Skeletal muscle tissue (tissue), 4 donors: ENCODE measurements around the gene CACNA2D4. TPM values are rescaled to one million over a fixed set of nuclear protein-coding genes. Genes with fewer than 3 reads are reported as not detected.

Source experiments
- H3K27ac ChIP-seq: one replicate; pipeline ENCODE4 v1.7.0; 2013; ENCODE audit warnings: mild to moderate bottlenecking, low read depth, low read length, inconsistent platforms
- H3K27me3 ChIP-seq, 3 donors: one replicate each; pipeline ENCODE4 v1.7.0; 2013; ENCODE audit warnings: low read length in 3 of 3; ENCODE audit not compliant: control insufficient read depth in 3 of 3, insufficient read depth in 3 of 3
- H3K36me3 ChIP-seq, 3 donors: one replicate each; pipeline ENCODE4 v1.7.0; 2013; ENCODE audit warnings: low read length in 3 of 3; ENCODE audit not compliant: control insufficient read depth in 3 of 3, insufficient read depth in 3 of 3
- H3K4me1 ChIP-seq, 3 donors: one replicate each; pipeline ENCODE4 v1.7.0; 2013; ENCODE audit warnings: low read length in 3 of 3, mild to moderate bottlenecking in 3 of 3; ENCODE audit not compliant: control insufficient read depth in 3 of 3, insufficient read depth in 3 of 3
- H3K4me3 ChIP-seq, 3 donors: one replicate each; pipeline ENCODE4 v1.7.0; 2013; ENCODE audit warnings: low read length in 3 of 3
- H3K9ac ChIP-seq, 3 donors: one replicate each; pipeline ENCODE4 v1.7.0; 2013; ENCODE audit warnings: low read length in 3 of 3, mild to moderate bottlenecking in 3 of 3, moderate library complexity in 2 of 3, low read depth in 1 of 3
- H3K9me3 ChIP-seq, 3 donors: one replicate each; pipeline ENCODE4 v1.7.0; 2013; ENCODE audit warnings: low read length in 3 of 3; ENCODE audit not compliant: control insufficient read depth in 3 of 3
- total RNA-seq: library from RNA; depleted of rRNA; stranded (reverse); fragments of >200 nt; gene quantifications from one replicate; pipeline ENCODE4 v1.2.3, GENCODE V29; 2014
- donor health status: Osteomylitis.

CACNA2D4 gene
- total RNA-seq, 1 donor from 2014 or later, result 0.52 TPM

GRCh38 chr12:1814266-1814665, 104.2 kb downstream of the CACNA2D4 start:
- Histone ChIP-seq H3K4me1 (peaks cover 0 to 30% (median 7%) of the 10 kb centered on the region in 3 donors), H3K27ac (no peak overlapping the region), H3K27me3 (peaks cover 11 to 45% (median 22%) of the 10 kb centered on the region in 3 donors), H3K9ac (no peak overlapping the region), H3K4me3 (no peak overlapping the region), H3K9me3 (no peaks in the 10 kb centered on the region), H3K36me3 (no peaks in the 10 kb centered on the region)

- Histone ChIP-seq H3K9ac (no peak overlapping the region), H3K27ac (peak overlapping the region; percentile 54), H3K27me3 (peaks cover 7 to 41% (median 18%) of the 10 kb centered on the region in 3 donors), H3K36me3 (no peaks in the 10 kb centered on the region), H3K4me3 (no peak overlapping the region), H3K4me1 (peaks cover 0 to 35% (median 11%) of the 10 kb centered on the region in 3 donors), H3K9me3 (no peaks in the 10 kb centered on the region)
These were observed 105.7 kb downstream of the CACNA2D4 start for GRCh38 chr12:1812650-1813302.

GRCh38 chr12:1811948-1812291, 106.5 kb downstream of the CACNA2D4 start:
- peaks cover 4 to 39% (median 18%) of the 10 kb centered on the region in 3 donors for H3K27me3 ChIP-seq
- H3K9ac ChIP-seq, result no peak overlapping the region
- H3K4me1 ChIP-seq, result peaks cover 0 to 35% (median 11%) of the 10 kb centered on the region in 3 donors
- peak overlapping the region; percentile 54 for H3K27ac ChIP-seq
- H3K4me3 ChIP-seq, result no peak overlapping the region
- no peaks in the 10 kb centered on the region for H3K36me3 ChIP-seq
- no peaks in the 10 kb centered on the region for H3K9me3 ChIP-seq

- Histone ChIP-seq H3K4me3 (no peak overlapping the region), H3K36me3 (no peaks in the 10 kb centered on the region), H3K27me3 (peaks cover 0 to 34% (median 13%) of the 10 kb centered on the region in 3 donors), H3K9ac (no peak overlapping the region), H3K27ac (no peak overlapping the region), H3K9me3 (no peaks in the 10 kb centered on the region), H3K4me1 (peaks cover 4 to 34% (median 15%) of the 10 kb centered on the region in 3 donors)
These were observed 107.0 kb downstream of the CACNA2D4 start for GRCh38 chr12:1811281-1811947.

GRCh38 chr12:1810931-1811280, 107.5 kb downstream of the CACNA2D4 start:
- no peak overlapping the region for H3K4me3 ChIP-seq
- H3K4me1 ChIP-seq, result peaks cover 7 to 37% (median 19%) of the 10 kb centered on the region in 3 donors

DNA sequence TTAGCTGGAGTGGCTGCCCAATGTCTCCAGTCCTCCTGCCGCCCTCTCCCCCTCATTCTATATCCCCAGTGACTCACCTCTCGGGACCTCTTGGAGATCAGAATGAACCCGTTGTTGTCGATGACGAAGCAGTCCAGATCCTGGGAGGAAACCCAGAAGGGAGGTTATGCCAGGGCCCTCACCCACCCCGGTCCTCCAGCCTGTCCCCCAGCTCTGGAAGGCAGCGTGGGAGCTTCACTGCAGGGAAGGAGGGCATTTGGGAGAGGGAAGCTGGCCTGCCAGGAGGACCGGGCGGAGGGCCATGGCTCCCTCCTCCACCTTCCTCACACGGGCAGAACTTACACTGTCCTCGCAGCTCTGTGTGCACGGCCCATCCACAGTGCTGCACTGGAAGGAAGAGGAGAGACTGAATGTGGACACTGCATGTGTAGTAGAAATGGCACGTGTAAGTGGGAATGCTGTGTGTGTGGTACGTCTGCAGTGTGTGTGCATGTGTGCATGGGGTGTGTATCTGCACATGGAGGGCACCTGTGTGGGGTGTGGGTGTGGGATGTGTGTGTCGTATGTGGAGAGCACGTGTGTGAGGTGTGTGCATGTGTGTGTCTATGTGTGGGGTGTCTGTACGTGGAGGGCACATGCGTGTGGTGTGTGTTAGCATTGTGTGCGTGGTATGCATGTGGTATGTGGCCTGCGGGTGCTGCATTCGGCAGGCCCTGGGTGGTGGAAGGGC, 108.1 kb downstream of the CACNA2D4 start:
- Histone ChIP-seq H3K27ac (no peak overlapping the region), H3K27me3 (peaks cover 0 to 26% (median 5%) of the 10 kb centered on the region in 3 donors), H3K4me3 (no peak overlapping the region), H3K36me3 (no peaks in the 10 kb centered on the region), H3K9me3 (no peaks in the 10 kb centered on the region), H3K4me1 (peaks cover 9 to 42% (median 24%) of the 10 kb centered on the region in 3 donors), H3K9ac (no peak overlapping the region)

More at GRCh38 chr12:1810931-1811280, 107.5 kb downstream of the CACNA2D4 start:
- Histone ChIP-seq H3K9me3 (no peaks in the 10 kb centered on the region), H3K9ac (no peak overlapping the region), H3K27me3 (peaks cover 0 to 32% (median 8%) of the 10 kb centered on the region in 3 donors), H3K36me3 (no peaks in the 10 kb centered on the region), H3K27ac (no peak overlapping the region)

- peaks cover 15 to 49% (median 31%) of the 10 kb centered on the region in 3 donors for H3K4me1 ChIP-seq
- H3K27me3 ChIP-seq, result peaks cover 0 to 21% (median 5%) of the 10 kb centered on the region in 3 donors
- no peak overlapping the region for H3K27ac ChIP-seq
- H3K4me3 ChIP-seq, result no peak overlapping the region
- H3K9ac ChIP-seq, result no peak overlapping the region
- no peaks in the 10 kb centered on the region for H3K9me3 ChIP-seq
- H3K36me3 ChIP-seq, result no peaks in the 10 kb centered on the region
These were observed 108.8 kb downstream of the CACNA2D4 start for GRCh38 chr12:1809591-1810190.

DNA sequence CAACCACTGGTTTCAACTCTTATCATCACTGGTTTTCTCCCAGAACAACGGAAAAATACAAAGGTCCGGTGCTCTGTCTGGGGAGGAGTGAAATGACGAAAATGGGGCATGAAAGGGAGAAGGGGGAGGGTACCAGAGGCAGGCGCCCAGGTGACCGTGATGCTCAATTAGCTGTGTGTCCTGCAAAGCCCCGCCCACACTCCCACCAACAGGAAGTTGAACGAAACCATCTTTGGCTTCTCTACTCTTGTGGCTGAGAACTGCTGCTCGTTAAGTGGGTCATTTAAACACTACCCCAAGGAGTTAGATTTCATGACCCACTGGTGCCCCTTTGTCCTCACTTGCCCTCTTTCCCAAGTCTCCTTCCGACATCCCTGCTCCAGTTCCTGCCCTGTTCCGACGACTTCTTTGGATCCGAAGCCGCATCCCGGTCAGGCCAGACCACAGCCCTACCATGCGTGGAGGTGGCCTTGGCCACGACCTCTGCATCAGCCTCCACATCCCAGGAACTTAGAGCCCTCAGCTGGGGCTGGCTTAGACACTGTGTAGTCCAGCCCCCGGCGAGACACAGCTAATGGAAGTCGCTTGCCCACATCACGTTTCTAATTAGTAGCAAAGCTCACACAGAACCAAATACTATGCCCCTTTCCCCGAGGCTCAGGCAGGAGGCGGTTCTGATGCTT, 109.5 kb downstream of the CACNA2D4 start:
- H3K9me3 ChIP-seq, result no peaks in the 10 kb centered on the region
- no peak overlapping the region for H3K4me3 ChIP-seq
- no peak overlapping the region for H3K27ac ChIP-seq
- no peak overlapping the region for H3K9ac ChIP-seq
- peaks cover 0 to 16% (median 5%) of the 10 kb centered on the region in 3 donors for H3K27me3 ChIP-seq
- H3K4me1 ChIP-seq, result peaks cover 17 to 54% (median 37%) of the 10 kb centered on the region in 3 donors
- no peaks in the 10 kb centered on the region for H3K36me3 ChIP-seq

GRCh38 chr12:1808036-1808797, 110.2 kb downstream of the CACNA2D4 start:
- H3K36me3 ChIP-seq, result no peaks in the 10 kb centered on the region
- peaks cover 17 to 54% (median 41%) of the 10 kb centered on the region in 3 donors for H3K4me1 ChIP-seq

More at GRCh38 chr12:1808036-1808797, 110.2 kb downstream of the CACNA2D4 start:
- H3K27ac ChIP-seq, result no peak overlapping the region
- no peak overlapping the region for H3K9ac ChIP-seq
- peaks cover 0 to 11% (median 5%) of the 10 kb centered on the region in 3 donors for H3K27me3 ChIP-seq
- H3K4me3 ChIP-seq, result no peak overlapping the region
- H3K9me3 ChIP-seq, result no peaks in the 10 kb centered on the region
